ENCODE data around the gene EYS. TPM values are rescaled to one million over a fixed set of nuclear protein-coding genes. Genes with fewer than 3 reads are reported as not detected.

EYS gene
- polyA plus RNA-seq, 2 of the 4 experiments (the other 2 are of a cell fraction), result 0.03 to 0.06 TPM

DNA sequence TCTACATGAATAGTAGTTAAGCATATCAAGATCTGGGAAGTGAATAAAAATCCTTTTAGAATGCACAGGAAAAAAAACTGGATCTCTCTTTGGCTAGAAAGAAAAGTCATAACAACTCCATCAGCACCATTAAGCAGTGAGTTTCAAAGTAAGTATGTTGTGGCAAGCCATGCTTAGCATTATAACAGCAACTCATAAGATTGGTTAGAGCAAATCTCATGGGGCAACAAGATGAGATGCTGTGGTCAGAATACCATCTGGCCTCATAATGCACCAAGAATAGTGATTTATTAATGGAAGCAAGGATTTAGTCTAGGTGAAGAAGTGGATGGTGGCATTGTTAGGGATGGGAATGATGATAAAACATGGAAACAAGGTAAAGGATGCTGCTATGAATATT, 1912.0 kb downstream of the EYS start:
- DNase-seq (ENCODE audit: low read depth in 1 of 2, low spot score in 1 of 2) (no peak), FAIRE-seq (no peak), ATAC-seq (no peak)
- H3K4me2 ChIP-seq, result no peak overlapping the region
- TF ChIP-seq FOXS1 (CRISPR knock-in tag; IDR thresholded peaks at IDR 0.05), result no peak
- TF ChIP-seq FOSB (CRISPR knock-in tag; IDR thresholded peaks at IDR 0.05), result no peak
- TF ChIP-seq RFX5 (IDR thresholded peaks at IDR 0.05), result no peak
- TF ChIP-seq GATA3 (IDR thresholded peaks at IDR 0.05; ENCODE audit: borderline replicate concordance), result no peak
- no peak for TF ChIP-seq POLR2AphosphoS2 (conservative IDR thresholded peaks at IDR 0.05; ENCODE audit: low read length)
- no peak for TF ChIP-seq MAZ (IDR thresholded peaks at IDR 0.05; ENCODE audit: borderline replicate concordance, low read depth, low read length)
- no peak for TF ChIP-seq POLR2A (IDR thresholded peaks at IDR 0.05; ENCODE audit: low read length)
- TF ChIP-seq TP53 (CRISPR knock-in tag; IDR thresholded peaks at IDR 0.05), result no peak
- TF ChIP-seq BHLHE40 (IDR thresholded peaks at IDR 0.05; ENCODE audit: low read depth, low read length), result no peak
- no peak for TF ChIP-seq CEBPB (IDR thresholded peaks at IDR 0.05)
- TF ChIP-seq HOXB5 (CRISPR knock-in tag; IDR thresholded peaks at IDR 0.05), result no peak
- no peak for TF ChIP-seq EHF (CRISPR knock-in tag; IDR thresholded peaks at IDR 0.05)
- TF ChIP-seq JUN (IDR thresholded peaks at IDR 0.05), result no peak
- TF ChIP-seq ZNF302 (CRISPR knock-in tag; IDR thresholded peaks at IDR 0.05), result no peak
- no peak for TF ChIP-seq ZSCAN20 (CRISPR knock-in tag; IDR thresholded peaks at IDR 0.05)
- no peak overlapping the region for H3K27ac ChIP-seq
- H3K9me3 ChIP-seq, result no peaks in the 10 kb centered on the region
- ChIA-PET CTCF (no interaction called here), POLR2A (no interaction called here)
- H3K4me3 ChIP-seq, result no peak overlapping the region
- peaks cover 12% of the 10 kb centered on the region for H3K4me1 ChIP-seq

DNA sequence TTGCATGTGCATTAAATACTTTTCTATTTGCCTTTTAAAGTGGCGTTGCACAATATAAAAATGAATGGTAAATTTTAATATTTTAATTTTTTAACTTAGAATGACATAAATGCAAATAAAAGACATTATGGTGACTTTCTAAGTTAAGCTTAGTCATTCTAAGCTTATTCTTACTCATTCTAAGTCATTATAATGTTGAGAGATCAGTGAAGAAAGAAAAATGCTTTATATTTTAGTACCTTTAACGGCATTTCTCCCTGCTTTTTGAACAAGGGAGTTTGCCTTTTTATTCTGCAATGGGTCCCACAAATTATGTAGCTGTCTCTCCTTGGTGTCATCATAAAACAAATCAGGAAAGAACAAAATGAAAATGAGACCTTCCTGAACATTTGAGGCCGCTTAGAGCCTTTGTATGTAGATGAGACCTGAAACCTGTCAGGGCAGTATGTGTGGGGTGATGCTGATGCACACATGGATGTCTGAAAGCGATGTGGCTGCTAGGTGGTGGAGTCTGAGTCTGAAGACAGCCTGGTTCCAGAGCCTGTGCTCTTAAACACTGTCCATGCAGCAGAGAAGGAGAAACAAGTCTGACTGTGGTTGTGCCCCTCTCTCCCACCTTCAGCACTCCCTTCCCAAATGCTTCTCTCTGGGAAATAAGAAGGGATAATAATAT, 1913.4 kb downstream of the EYS start:
- no peak for TF ChIP-seq REST (IDR thresholded peaks at IDR 0.05)
- no peak for TF ChIP-seq JUN (IDR thresholded peaks at IDR 0.05)
- no peak for TF ChIP-seq PHF8 (IDR thresholded peaks at IDR 0.05; ENCODE audit: borderline replicate concordance, low read depth)
- no peak for TF ChIP-seq TP53 (CRISPR knock-in tag; IDR thresholded peaks at IDR 0.05)
- no peak for TF ChIP-seq ZNF302 (CRISPR knock-in tag; IDR thresholded peaks at IDR 0.05)
- no peak for TF ChIP-seq HMGXB4 (CRISPR knock-in tag; IDR thresholded peaks at IDR 0.05; ENCODE audit: borderline replicate concordance)
- no peak for TF ChIP-seq ELK1 (IDR thresholded peaks at IDR 0.05; ENCODE audit: low read depth, low read length)
- no peak for TF ChIP-seq HEYL (CRISPR knock-in tag; IDR thresholded peaks at IDR 0.05)
- TF ChIP-seq HDAC2 (IDR thresholded peaks at IDR 0.05), result no peak
- no peak for TF ChIP-seq MAFK (IDR thresholded peaks at IDR 0.05; ENCODE audit: partially characterized antibody)
- TF ChIP-seq CBX2 (IDR thresholded peaks at IDR 0.05; ENCODE audit: borderline replicate concordance, low read depth), result no peak
- TF ChIP-seq HOXB5 (CRISPR knock-in tag; IDR thresholded peaks at IDR 0.05), result no peak
- Histone ChIP-seq H3K4me3 (no peak overlapping the region), H3K4me2 (peak overlapping the region; percentile 43), H3K4me1 (peaks cover 12% of the 10 kb centered on the region), H3K9me3 (no peaks in the 10 kb centered on the region), H3K27ac (0 out of 6 replicates have a peak overlapping the region, but pooled peaks of 1 of the 2 experiments have one; percentile 16)
- ChIA-PET CTCF (interaction anchor here (1.3 kb wide), 1 partner anchor 9 kb away, joined by 5 read pairs; no protein-coding TSS in a partner anchor), POLR2A (no interaction called here)
- DNase-seq (ENCODE audit: low read depth in 1 of 2, low spot score in 1 of 2), result no peak
- 58% methylated on average over 4 of the region's 4 CpGs for WGBS (ENCODE audit: missing lambda C conversion rate)
- no peak for ATAC-seq
- no peak for FAIRE-seq

Data from A549 (cell line).